GM23338 (cell line): ENCODE results near the gene SMARCE1.

Experiments used
- CREB1 ChIP-seq: fragments of 250-450 bp; sonication (Bioruptor Pico); IDR thresholded peaks from 2 replicates; pipeline ENCODE4 v1.5.0; 2020; ENCODE audit warnings: low read depth, mild to moderate bottlenecking, moderate library complexity
- EZH2 ChIP-seq: fragments of 200-600 bp; sonication (generic); IDR thresholded peaks from one replicate; pipeline ENCODE4 v1.8.0; 2017; ENCODE audit warnings: antibody characterized with exemption, mild to moderate bottlenecking, low read depth; ENCODE audit not compliant: unreplicated experiment
- EZH2phosphoT487 ChIP-seq: fragments of 200-600 bp; sonication (generic); IDR thresholded peaks from one replicate; pipeline ENCODE4 v1.8.1; 2018; ENCODE audit warnings: antibody characterized with exemption; ENCODE audit not compliant: unreplicated experiment
- JUNB ChIP-seq: IDR thresholded peaks from one replicate; pipeline ENCODE4 v1.6.1; 2016; ENCODE audit warnings: antibody characterized with exemption; ENCODE audit not compliant: unreplicated experiment
- NANOG ChIP-seq: IDR thresholded peaks from 2 replicates; pipeline ENCODE4 v1.6.1; 2016; ENCODE audit warnings: antibody characterized with exemption, borderline replicate concordance
- POLR2AphosphoS5 ChIP-seq: IDR thresholded peaks from 2 replicates; pipeline ENCODE4 v1.6.1; 2016; ENCODE audit warnings: antibody characterized with exemption, low read depth
- STAT1 ChIP-seq: IDR thresholded peaks from one replicate; pipeline ENCODE4 v1.6.1; 2016; ENCODE audit warnings: antibody characterized with exemption; ENCODE audit not compliant: unreplicated experiment
- ZNF114 ChIP-seq: fragments of 250-450 bp; sonication (Bioruptor Pico); IDR thresholded peaks from 2 replicates; pipeline ENCODE4 v1.5.0; 2020; ENCODE audit warnings: mild to moderate bottlenecking, moderate library complexity
- ZNF331 ChIP-seq: fragments of 250-450 bp; sonication (Bioruptor Pico); IDR thresholded peaks from 2 replicates; pipeline ENCODE4 v1.5.0; 2020; ENCODE audit warnings: low read depth, mild to moderate bottlenecking, moderate library complexity
- TF ChIP-seq, protein P1 (sequence below), 2 experiments: fragments of 200-600 bp in 1 of 2; sonication (generic) in 1 of 2; conservative IDR thresholded peaks; 2 replicates each; pipeline versions ENCODE4 v1.5.1 to v1.6.1; 2016 to 2017; ENCODE audit warnings: antibody characterized with exemption in 2 of 2, low read depth in 2 of 2, mild to moderate bottlenecking in 2 of 2, moderate library complexity in 1 of 2
- TF ChIP-seq, protein P2 (sequence below): IDR thresholded peaks from one replicate; pipeline ENCODE4 v1.6.1; 2018; ENCODE audit warnings: antibody characterized with exemption; ENCODE audit not compliant: unreplicated experiment
- TF ChIP-seq, protein P3 (sequence below): fragments of 250-450 bp; sonication (Bioruptor Pico); IDR thresholded peaks from 2 replicates; pipeline ENCODE4 v1.5.0; 2020; ENCODE audit warnings: mild to moderate bottlenecking, moderate library complexity
- TF ChIP-seq, protein P4 (sequence below): IDR thresholded peaks from 2 replicates; pipeline ENCODE4 v1.6.1; 2016; ENCODE audit warnings: antibody characterized with exemption

DNA sequence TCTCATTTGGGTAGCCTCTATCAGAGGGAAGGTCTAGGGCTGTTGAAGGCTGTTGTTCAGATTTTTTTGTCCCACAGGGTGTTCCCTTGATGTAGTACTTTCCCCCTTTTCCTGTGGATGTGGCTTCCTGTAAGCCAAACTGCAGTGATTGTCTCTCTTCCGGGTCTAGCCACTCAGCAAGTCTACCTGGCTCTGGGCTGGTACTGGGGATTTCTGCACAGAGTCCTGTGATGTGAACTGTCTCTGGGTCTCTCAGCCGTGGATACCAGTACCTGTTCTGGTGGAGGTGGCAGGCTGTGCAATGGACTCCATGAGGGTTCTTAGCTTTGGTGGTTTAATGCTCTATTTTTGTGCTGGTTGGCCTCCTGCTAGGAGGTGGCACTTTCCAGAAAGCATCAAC, 59.1 kb downstream of the SMARCE1 start:
- TF ChIP-seq, protein P1, sequence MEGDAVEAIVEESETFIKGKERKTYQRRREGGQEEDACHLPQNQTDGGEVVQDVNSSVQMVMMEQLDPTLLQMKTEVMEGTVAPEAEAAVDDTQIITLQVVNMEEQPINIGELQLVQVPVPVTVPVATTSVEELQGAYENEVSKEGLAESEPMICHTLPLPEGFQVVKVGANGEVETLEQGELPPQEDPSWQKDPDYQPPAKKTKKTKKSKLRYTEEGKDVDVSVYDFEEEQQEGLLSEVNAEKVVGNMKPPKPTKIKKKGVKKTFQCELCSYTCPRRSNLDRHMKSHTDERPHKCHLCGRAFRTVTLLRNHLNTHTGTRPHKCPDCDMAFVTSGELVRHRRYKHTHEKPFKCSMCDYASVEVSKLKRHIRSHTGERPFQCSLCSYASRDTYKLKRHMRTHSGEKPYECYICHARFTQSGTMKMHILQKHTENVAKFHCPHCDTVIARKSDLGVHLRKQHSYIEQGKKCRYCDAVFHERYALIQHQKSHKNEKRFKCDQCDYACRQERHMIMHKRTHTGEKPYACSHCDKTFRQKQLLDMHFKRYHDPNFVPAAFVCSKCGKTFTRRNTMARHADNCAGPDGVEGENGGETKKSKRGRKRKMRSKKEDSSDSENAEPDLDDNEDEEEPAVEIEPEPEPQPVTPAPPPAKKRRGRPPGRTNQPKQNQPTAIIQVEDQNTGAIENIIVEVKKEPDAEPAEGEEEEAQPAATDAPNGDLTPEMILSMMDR (conservative IDR thresholded peaks at IDR 0.05; ENCODE audit: low read depth in 2 of 2): no peak
- TF ChIP-seq EZH2 (no peak), POLR2AphosphoS5 (no peak), NANOG (no peak), EZH2phosphoT487 (no peak), CREB1 (CRISPR knock-in tag) (no peak), ZNF331 (CRISPR knock-in tag) (no peak), JUNB (no peak), ZNF114 (CRISPR knock-in tag) (no peak), STAT1 (no peak)
- TF ChIP-seq, protein P2, sequence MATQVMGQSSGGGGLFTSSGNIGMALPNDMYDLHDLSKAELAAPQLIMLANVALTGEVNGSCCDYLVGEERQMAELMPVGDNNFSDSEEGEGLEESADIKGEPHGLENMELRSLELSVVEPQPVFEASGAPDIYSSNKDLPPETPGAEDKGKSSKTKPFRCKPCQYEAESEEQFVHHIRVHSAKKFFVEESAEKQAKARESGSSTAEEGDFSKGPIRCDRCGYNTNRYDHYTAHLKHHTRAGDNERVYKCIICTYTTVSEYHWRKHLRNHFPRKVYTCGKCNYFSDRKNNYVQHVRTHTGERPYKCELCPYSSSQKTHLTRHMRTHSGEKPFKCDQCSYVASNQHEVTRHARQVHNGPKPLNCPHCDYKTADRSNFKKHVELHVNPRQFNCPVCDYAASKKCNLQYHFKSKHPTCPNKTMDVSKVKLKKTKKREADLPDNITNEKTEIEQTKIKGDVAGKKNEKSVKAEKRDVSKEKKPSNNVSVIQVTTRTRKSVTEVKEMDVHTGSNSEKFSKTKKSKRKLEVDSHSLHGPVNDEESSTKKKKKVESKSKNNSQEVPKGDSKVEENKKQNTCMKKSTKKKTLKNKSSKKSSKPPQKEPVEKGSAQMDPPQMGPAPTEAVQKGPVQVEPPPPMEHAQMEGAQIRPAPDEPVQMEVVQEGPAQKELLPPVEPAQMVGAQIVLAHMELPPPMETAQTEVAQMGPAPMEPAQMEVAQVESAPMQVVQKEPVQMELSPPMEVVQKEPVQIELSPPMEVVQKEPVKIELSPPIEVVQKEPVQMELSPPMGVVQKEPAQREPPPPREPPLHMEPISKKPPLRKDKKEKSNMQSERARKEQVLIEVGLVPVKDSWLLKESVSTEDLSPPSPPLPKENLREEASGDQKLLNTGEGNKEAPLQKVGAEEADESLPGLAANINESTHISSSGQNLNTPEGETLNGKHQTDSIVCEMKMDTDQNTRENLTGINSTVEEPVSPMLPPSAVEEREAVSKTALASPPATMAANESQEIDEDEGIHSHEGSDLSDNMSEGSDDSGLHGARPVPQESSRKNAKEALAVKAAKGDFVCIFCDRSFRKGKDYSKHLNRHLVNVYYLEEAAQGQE: no peak
- TF ChIP-seq, protein P3, sequence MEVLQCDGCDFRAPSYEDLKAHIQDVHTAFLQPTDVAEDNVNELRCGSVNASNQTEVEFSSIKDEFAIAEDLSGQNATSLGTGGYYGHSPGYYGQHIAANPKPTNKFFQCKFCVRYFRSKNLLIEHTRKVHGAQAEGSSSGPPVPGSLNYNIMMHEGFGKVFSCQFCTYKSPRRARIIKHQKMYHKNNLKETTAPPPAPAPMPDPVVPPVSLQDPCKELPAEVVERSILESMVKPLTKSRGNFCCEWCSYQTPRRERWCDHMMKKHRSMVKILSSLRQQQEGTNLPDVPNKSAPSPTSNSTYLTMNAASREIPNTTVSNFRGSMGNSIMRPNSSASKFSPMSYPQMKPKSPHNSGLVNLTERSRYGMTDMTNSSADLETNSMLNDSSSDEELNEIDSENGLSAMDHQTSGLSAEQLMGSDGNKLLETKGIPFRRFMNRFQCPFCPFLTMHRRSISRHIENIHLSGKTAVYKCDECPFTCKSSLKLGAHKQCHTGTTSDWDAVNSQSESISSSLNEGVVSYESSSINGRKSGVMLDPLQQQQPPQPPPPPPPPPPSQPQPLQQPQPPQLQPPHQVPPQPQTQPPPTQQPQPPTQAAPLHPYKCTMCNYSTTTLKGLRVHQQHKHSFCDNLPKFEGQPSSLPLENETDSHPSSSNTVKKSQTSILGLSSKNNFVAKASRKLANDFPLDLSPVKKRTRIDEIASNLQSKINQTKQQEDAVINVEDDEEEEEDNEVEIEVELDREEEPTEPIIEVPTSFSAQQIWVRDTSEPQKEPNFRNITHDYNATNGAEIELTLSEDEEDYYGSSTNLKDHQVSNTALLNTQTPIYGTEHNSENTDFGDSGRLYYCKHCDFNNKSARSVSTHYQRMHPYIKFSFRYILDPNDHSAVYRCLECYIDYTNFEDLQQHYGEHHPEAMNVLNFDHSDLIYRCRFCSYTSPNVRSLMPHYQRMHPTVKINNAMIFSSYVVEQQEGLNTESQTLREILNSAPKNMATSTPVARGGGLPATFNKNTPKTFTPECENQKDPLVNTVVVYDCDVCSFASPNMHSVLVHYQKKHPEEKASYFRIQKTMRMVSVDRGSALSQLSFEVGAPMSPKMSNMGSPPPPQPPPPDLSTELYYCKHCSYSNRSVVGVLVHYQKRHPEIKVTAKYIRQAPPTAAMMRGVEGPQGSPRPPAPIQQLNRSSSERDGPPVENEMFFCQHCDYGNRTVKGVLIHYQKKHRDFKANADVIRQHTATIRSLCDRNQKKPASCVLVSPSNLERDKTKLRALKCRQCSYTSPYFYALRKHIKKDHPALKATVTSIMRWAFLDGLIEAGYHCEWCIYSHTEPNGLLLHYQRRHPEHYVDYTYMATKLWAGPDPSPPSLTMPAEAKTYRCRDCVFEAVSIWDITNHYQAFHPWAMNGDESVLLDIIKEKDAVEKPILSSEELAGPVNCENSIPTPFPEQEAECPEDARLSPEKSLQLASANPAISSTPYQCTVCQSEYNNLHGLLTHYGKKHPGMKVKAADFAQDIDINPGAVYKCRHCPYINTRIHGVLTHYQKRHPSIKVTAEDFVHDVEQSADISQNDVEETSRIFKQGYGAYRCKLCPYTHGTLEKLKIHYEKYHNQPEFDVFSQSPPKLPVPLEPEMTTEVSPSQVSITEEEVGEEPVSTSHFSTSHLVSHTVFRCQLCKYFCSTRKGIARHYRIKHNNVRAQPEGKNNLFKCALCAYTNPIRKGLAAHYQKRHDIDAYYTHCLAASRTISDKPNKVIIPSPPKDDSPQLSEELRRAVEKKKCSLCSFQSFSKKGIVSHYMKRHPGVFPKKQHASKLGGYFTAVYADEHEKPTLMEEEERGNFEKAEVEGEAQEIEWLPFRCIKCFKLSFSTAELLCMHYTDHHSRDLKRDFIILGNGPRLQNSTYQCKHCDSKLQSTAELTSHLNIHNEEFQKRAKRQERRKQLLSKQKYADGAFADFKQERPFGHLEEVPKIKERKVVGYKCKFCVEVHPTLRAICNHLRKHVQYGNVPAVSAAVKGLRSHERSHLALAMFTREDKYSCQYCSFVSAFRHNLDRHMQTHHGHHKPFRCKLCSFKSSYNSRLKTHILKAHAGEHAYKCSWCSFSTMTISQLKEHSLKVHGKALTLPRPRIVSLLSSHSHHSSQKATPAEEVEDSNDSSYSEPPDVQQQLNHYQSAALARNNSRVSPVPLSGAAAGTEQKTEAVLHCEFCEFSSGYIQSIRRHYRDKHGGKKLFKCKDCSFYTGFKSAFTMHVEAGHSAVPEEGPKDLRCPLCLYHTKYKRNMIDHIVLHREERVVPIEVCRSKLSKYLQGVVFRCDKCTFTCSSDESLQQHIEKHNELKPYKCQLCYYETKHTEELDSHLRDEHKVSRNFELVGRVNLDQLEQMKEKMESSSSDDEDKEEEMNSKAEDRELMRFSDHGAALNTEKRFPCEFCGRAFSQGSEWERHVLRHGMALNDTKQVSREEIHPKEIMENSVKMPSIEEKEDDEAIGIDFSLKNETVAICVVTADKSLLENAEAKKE: no peak
- TF ChIP-seq, protein P4, sequence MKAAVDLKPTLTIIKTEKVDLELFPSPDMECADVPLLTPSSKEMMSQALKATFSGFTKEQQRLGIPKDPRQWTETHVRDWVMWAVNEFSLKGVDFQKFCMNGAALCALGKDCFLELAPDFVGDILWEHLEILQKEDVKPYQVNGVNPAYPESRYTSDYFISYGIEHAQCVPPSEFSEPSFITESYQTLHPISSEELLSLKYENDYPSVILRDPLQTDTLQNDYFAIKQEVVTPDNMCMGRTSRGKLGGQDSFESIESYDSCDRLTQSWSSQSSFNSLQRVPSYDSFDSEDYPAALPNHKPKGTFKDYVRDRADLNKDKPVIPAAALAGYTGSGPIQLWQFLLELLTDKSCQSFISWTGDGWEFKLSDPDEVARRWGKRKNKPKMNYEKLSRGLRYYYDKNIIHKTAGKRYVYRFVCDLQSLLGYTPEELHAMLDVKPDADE: no peak
